H9 (cell line): ENCODE results near the gene POU2F1. TPM values are rescaled to one million over a fixed set of nuclear protein-coding genes. Genes with fewer than 3 reads are reported as not detected.

Source experiments
- DNase-seq: peaks from one replicate; pipeline ENCODE4 v3.0.0-alpha.2; 2017
- H2AFZ ChIP-seq: one replicate; pipeline ENCODE4 v1.6.1; 2013; ENCODE audit warnings: mild to moderate bottlenecking, low read length, control low read depth, moderate library complexity
- H2AK5ac ChIP-seq: 2 replicates; pipeline ENCODE4 v1.6.1; 2013; ENCODE audit warnings: low read length, control low read depth, mixed read lengths; ENCODE audit not compliant: insufficient read length
- H2BK120ac ChIP-seq: one replicate; pipeline ENCODE4 v1.6.1; 2013; ENCODE audit warnings: low read depth, mild to moderate bottlenecking, low read length, control low read depth, inconsistent platforms; ENCODE audit not compliant: poor library complexity, severe bottlenecking
- H2BK12ac ChIP-seq: 2 replicates; pipeline ENCODE4 v1.6.1; 2013; ENCODE audit warnings: low read length, control low read depth, mixed read lengths, low read depth; ENCODE audit not compliant: insufficient read length
- H2BK15ac ChIP-seq: 2 replicates; pipeline ENCODE4 v1.6.1; 2013; ENCODE audit warnings: low read depth, low read length, control low read depth
- H2BK20ac ChIP-seq: one replicate; pipeline ENCODE4 v1.6.1; 2013; ENCODE audit warnings: low read depth, mild to moderate bottlenecking, low read length, control low read depth, inconsistent platforms; ENCODE audit not compliant: poor library complexity, severe bottlenecking
- H2BK5ac ChIP-seq: 2 replicates; pipeline ENCODE4 v1.6.1; 2013; ENCODE audit warnings: low read length, control low read depth, mixed read lengths; ENCODE audit not compliant: insufficient read length
- H3K14ac ChIP-seq: 2 replicates; pipeline ENCODE4 v1.6.1; 2013; ENCODE audit warnings: low read length, control low read depth; ENCODE audit not compliant: insufficient read depth
- H3K18ac ChIP-seq: 2 replicates; pipeline ENCODE4 v1.6.1; 2013; ENCODE audit warnings: low read depth, mild to moderate bottlenecking, mixed read lengths, low read length, control low read depth; ENCODE audit not compliant: insufficient read length
- H3K23ac ChIP-seq: 2 replicates; pipeline ENCODE4 v1.6.1; 2013; ENCODE audit warnings: low read length, control low read depth, mixed read lengths, low read depth; ENCODE audit not compliant: insufficient read length
- H3K23me2 ChIP-seq: 2 replicates; pipeline ENCODE4 v1.6.1; 2013; ENCODE audit warnings: low read depth, mild to moderate bottlenecking, mixed read lengths, low read length, control low read depth; ENCODE audit not compliant: insufficient read length, poor library complexity, severe bottlenecking
- H3K27ac ChIP-seq: 2 replicates; pipeline ENCODE4 v1.5.1; 2013; ENCODE audit warnings: low read length, control low read depth, mixed read lengths, low read depth; ENCODE audit not compliant: insufficient read length
- H3K27me3 ChIP-seq: 2 replicates; pipeline ENCODE4 v1.6.1; 2013; ENCODE audit warnings: low read length, control low read depth, inconsistent platforms; ENCODE audit not compliant: insufficient read depth
- H3K4ac ChIP-seq: 2 replicates; pipeline ENCODE4 v1.6.1; 2013; ENCODE audit warnings: low read depth, mild to moderate bottlenecking, control low read depth, inconsistent platforms, low read length, moderate library complexity
- H3K4me1 ChIP-seq: 2 replicates; pipeline ENCODE4 v1.6.1; 2013; ENCODE audit warnings: low read length, control low read depth, inconsistent platforms; ENCODE audit not compliant: insufficient read depth
- H3K4me2 ChIP-seq: 2 replicates; pipeline ENCODE4 v1.6.1; 2013; ENCODE audit warnings: low read length, control low read depth, mixed read lengths; ENCODE audit not compliant: insufficient read length, insufficient read depth
- H3K56ac ChIP-seq: 2 replicates; pipeline ENCODE4 v1.6.1; 2013; ENCODE audit warnings: low read depth, mild to moderate bottlenecking, mixed read lengths, low read length, control low read depth; ENCODE audit not compliant: insufficient read length
- H3K79me1 ChIP-seq: 2 replicates; pipeline ENCODE4 v1.6.1; 2013; ENCODE audit warnings: low read depth, mild to moderate bottlenecking, moderate library complexity, low read length, control low read depth, inconsistent platforms; ENCODE audit not compliant: insufficient read depth, poor library complexity, severe bottlenecking
- H3K79me2 ChIP-seq: 2 replicates; pipeline ENCODE4 v1.6.1; 2013; ENCODE audit warnings: low read length, control low read depth, inconsistent platforms; ENCODE audit not compliant: insufficient read depth
- H3K9ac ChIP-seq: 2 replicates; pipeline ENCODE4 v1.6.1; 2013; ENCODE audit warnings: low read length, control low read depth, mixed read lengths; ENCODE audit not compliant: insufficient read length; ENCODE audit errors: extremely low read depth
- H3K9me3 ChIP-seq: one replicate; pipeline ENCODE4 v1.6.1; 2013; ENCODE audit warnings: low read depth, low read length, inconsistent platforms; ENCODE audit not compliant: control insufficient read depth
- H3T11ph ChIP-seq: one replicate; pipeline ENCODE4 v1.6.1; 2013; ENCODE audit warnings: mild to moderate bottlenecking, low read length, control low read depth, inconsistent platforms
- H4K20me1 ChIP-seq: one replicate; pipeline ENCODE4 v1.6.1; 2013; ENCODE audit not compliant: control insufficient read depth, insufficient read length, insufficient read depth
- H4K5ac ChIP-seq: 2 replicates; pipeline ENCODE4 v1.6.1; 2013; ENCODE audit warnings: low read depth, mild to moderate bottlenecking, mixed read lengths, low read length, control low read depth; ENCODE audit not compliant: insufficient read length
- H4K8ac ChIP-seq: replicated peaks from 2 replicates; pipeline ENCODE4 v1.6.1; 2013; ENCODE audit warnings: low read length, control low read depth, mixed read lengths, low read depth; ENCODE audit not compliant: insufficient read length
- H4K91ac ChIP-seq: 2 replicates; pipeline ENCODE4 v1.6.1; 2013; ENCODE audit warnings: low read depth, mild to moderate bottlenecking, moderate library complexity, mixed read lengths, low read length, control low read depth; ENCODE audit not compliant: insufficient read length
- H3K27ac Mint-ChIP-seq, 3 experiments: 2 replicates in 2 of 3; 3 replicates in 1 of 3; pipeline ENCODE4 v1.8.0; 2020 to 2021; ENCODE audit warnings: mixed read lengths in 3 of 3, mild to moderate bottlenecking in 1 of 3, moderate library complexity in 1 of 3
- H3K27me3 Mint-ChIP-seq: 2 replicates; pipeline ENCODE4 v1.8.0; 2021; ENCODE audit warnings: low read depth, mild to moderate bottlenecking, moderate library complexity, mixed read lengths
- H3K36me3 Mint-ChIP-seq, 3 experiments: 2 replicates in 2 of 3; 3 replicates in 1 of 3; pipeline ENCODE4 v1.8.0; 2020 to 2021; ENCODE audit warnings: low read depth in 3 of 3, mixed read lengths in 3 of 3; ENCODE audit not compliant: insufficient read depth in 1 of 3
- H3K4me1 Mint-ChIP-seq, 2 experiments: 2 replicates each; pipeline ENCODE4 v1.8.0; 2020; ENCODE audit warnings: mixed read lengths in 2 of 2
- H3K4me3 Mint-ChIP-seq, 2 experiments: 2 replicates in 1 of 2; 3 replicates in 1 of 2; pipeline ENCODE4 v1.8.0; 2020 to 2021; ENCODE audit warnings: mild to moderate bottlenecking in 2 of 2, mixed read lengths in 2 of 2, moderate library complexity in 1 of 2
- H3K9me3 Mint-ChIP-seq, 2 experiments: 2 replicates in 1 of 2; 3 replicates in 1 of 2; pipeline ENCODE4 v1.8.0; 2020; ENCODE audit warnings: mild to moderate bottlenecking in 2 of 2, mixed read lengths in 2 of 2, moderate library complexity in 1 of 2
- WGBS: extraction: QIAGEN DNeasy Blood & Tissue Kit; methylation state at CpG from one replicate; pipeline ENCODE4 v1.1.7; 2013; ENCODE audit warnings: missing lambda C conversion rate, low lambda C conversion rate, mixed read lengths; ENCODE audit not compliant: insufficient read length; ENCODE audit errors: extremely low coverage; 5-methylcytosine and 5-hydroxymethylcytosine counted together
- total RNA-seq: library from RNA; stranded (reverse); gene quantifications from 2 replicates; pipeline ENCODE4 v1.2.1, GENCODE V29; 2021
- TF ChIP-seq, protein P1 (sequence below): fragments of 200-600 bp; sonication (generic); conservative IDR thresholded peaks from 3 replicates; pipeline ENCODE4 v1.8.0; 2021; ENCODE audit warnings: antibody characterized with exemption, mild to moderate bottlenecking

POU2F1 gene
- total RNA-seq, 1 experiment from 2014 or later = 62.5 TPM

DNA sequence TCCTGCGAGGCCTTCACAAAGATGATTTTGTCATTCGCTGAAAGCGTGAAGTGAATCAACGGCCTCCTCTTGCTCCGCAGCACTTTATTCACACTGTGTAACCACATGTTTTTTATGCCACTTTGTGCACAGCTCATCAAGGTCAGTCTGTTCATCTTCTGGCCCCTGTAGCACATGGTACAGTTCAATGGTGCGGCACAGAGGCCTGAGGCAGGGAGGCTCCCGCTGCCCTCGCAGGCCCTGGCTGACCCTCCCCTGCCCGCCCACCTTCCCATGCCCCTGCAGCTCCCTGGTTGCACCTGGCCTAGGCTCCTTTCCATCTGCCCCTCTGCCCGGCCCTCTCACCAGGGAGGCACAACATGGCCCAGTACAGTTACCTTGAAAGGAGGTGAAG lies 210.2 kb downstream of the POU2F1 start:
- Mint-ChIP-seq H3K9me3 (peaks cover 0 to 4% of the 10 kb centered on the region in 2 experiments; a peak in 3 of 5 replicates), H3K4me3 (peak overlapping the region in 1 of 2 experiments; percentile 53; a peak in 1 of 5 replicates), H3K4me1 (peaks cover 62 to 64% of the 10 kb centered on the region in 2 experiments), H3K27me3 (peaks cover 5% of the 10 kb centered on the region), H3K27ac (peak overlapping the region; percentile 84 to 89 (median 88); a peak in 6 of 7 replicates), H3K36me3 (peaks cover 0 to 5% (median 3%) of the 10 kb centered on the region in 3 experiments; a peak in 2 of 7 replicates)
- no peak overlapping the region for H3K23ac ChIP-seq
- DNase-seq = no peak
- H3T11ph ChIP-seq = no peak overlapping the region
- H3K79me1 ChIP-seq = no peaks in the 10 kb centered on the region
- peaks cover 6% of the 10 kb centered on the region for H3K4me1 ChIP-seq
- no peak overlapping the region for H4K8ac ChIP-seq
- no peaks in the 10 kb centered on the region for H3K23me2 ChIP-seq
- no CpG with 5 or more reads among the region's 10 CpGs for WGBS
- H3K27ac ChIP-seq = no peak overlapping the region
- H4K91ac ChIP-seq = no peak overlapping the region
- TF ChIP-seq, protein P1, sequence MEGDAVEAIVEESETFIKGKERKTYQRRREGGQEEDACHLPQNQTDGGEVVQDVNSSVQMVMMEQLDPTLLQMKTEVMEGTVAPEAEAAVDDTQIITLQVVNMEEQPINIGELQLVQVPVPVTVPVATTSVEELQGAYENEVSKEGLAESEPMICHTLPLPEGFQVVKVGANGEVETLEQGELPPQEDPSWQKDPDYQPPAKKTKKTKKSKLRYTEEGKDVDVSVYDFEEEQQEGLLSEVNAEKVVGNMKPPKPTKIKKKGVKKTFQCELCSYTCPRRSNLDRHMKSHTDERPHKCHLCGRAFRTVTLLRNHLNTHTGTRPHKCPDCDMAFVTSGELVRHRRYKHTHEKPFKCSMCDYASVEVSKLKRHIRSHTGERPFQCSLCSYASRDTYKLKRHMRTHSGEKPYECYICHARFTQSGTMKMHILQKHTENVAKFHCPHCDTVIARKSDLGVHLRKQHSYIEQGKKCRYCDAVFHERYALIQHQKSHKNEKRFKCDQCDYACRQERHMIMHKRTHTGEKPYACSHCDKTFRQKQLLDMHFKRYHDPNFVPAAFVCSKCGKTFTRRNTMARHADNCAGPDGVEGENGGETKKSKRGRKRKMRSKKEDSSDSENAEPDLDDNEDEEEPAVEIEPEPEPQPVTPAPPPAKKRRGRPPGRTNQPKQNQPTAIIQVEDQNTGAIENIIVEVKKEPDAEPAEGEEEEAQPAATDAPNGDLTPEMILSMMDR = no peak
- H2AFZ ChIP-seq = no peak overlapping the region
- no peak overlapping the region for H4K5ac ChIP-seq
- no peak overlapping the region for H2BK15ac ChIP-seq
- no peaks in the 10 kb centered on the region for H3K79me2 ChIP-seq
- H3K9ac ChIP-seq = no peak overlapping the region
- no peak overlapping the region for H2BK5ac ChIP-seq
- H2BK20ac ChIP-seq = no peak overlapping the region
- H3K9me3 ChIP-seq = no peaks in the 10 kb centered on the region
- peak overlapping the region; percentile 0 for H3K4me2 ChIP-seq
- no peak overlapping the region for H3K4ac ChIP-seq
- no peak overlapping the region for H2BK12ac ChIP-seq
- no peak overlapping the region for H2AK5ac ChIP-seq
- H3K18ac ChIP-seq = peak overlapping the region; percentile 0
- H2BK120ac ChIP-seq = no peak overlapping the region
- no peak overlapping the region for H3K56ac ChIP-seq
- H3K27me3 ChIP-seq = no peaks in the 10 kb centered on the region
- no peak overlapping the region for H3K14ac ChIP-seq
- peaks cover 3% of the 10 kb centered on the region for H4K20me1 ChIP-seq
